ENCODE results near the gene XK.
"Not testable (repeated sequence)": the region's sequence is repeated elsewhere in the genome, so short reads cannot be mapped to it uniquely, and the experiment has no call there.

The XK gene, protein sequence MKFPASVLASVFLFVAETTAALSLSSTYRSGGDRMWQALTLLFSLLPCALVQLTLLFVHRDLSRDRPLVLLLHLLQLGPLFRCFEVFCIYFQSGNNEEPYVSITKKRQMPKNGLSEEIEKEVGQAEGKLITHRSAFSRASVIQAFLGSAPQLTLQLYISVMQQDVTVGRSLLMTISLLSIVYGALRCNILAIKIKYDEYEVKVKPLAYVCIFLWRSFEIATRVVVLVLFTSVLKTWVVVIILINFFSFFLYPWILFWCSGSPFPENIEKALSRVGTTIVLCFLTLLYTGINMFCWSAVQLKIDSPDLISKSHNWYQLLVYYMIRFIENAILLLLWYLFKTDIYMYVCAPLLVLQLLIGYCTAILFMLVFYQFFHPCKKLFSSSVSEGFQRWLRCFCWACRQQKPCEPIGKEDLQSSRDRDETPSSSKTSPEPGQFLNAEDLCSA

DNA sequence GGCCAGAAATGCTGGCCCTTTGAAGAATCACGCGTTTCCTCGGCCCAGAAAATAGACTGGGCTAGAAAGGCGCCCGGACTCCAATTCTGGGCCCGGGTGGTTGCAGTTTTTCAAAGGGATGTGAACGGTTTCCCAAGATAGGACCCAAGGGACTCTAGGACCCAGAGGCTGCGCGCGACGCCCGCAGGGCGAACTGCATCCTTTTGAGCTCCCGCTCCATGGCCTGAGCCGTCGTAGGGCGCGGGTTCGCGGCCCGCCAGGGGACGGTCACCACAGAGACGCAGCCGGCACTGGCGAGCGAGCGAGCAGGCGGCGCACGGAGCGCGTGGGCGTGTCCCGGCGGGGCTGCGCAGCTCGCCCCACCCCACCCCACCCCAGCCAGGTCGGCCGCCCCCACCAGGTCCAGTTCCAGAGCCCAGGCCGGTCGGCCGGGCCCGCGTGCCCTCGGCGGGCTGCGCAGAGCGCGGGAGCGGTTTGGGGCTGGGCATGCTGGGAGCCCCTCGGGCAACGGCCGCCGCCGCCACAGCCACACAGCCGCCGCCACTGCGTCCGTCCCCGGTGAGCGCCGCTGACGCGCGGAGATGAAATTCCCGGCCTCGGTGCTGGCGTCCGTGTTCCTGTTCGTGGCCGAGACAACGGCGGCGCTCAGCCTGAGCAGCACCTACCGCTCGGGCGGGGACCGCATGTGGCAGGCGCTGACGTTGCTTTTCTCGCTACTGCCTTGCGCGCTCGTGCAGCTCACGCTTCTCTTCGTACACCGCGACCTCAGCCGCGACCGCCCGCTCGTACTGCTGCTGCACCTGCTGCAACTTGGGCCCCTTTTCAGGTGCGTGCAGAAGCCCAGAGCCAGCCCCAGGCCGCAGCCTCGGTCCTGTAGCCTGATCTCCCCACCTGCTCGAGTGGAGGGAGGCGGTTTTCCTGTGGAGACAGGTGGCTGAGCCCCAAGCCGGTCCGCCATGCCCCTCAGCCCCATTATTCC lies at the start of gene XK:
TSS of gene XK (plus strand) at position 411 of the 979 bp plus-strand sequence. CDS start at position 582, 171 bp downstream.
- peak; percentile 63 for DNase-seq

DNA sequence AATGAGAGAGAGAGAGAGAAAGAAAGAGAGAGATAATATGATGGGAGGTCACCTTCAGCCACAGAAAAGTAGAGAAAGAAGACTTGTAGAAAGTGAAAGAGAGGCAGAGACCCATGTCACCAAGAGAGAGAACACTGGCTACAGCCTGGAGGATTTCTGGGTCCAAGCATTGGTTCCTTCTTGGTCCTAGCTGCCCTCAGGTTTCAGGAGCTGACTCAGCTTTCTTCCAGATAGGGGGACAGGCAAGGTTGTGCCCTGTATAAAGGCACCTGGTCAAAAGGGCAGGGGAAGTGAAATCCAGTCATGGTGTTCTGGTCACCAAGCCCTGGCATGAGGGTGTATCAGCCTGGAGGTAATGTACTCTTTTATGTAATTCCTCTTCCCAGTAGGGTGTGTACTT lies 47.5 kb upstream of the XK start:
- DNase-seq, result no peak

DNA sequence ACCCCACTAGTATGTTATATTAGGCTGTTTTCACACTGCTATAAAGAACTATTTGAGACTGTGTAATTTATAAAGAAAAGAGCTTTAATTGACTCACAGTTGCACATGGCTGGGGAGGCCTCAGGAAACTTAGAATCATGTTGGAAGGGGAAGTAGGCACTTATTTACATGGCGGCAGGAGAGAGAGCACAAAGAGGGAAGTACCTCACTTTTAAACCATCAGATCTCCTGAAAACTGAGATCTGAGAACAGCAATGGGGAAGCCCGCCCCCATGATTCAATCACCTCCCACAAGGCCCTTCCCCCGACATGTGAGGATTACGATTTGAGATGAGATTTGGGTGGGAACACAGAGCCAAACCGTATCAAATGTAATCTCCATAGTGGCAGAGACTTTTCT lies 45.4 kb upstream of the XK start:
- no peak for DNase-seq

DNA sequence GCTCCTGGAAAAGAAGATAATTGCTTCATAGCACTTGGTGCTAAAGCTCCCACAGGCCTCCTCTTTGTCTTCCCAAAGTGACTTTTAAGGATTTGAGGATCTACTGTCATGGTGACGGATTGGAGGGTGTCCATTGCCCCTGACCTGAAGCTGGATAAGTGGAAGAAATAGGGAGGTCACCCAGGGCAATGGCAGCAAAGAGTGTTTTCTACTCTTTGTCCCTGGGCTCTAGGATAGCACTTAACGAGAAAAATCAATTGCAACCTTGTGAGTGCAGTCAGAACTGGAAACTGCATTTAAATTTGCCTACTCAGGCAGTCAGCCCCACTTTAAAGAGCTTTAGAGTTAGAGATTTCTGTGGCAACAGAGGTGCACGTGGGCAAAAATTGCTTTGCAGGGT lies 43.7 kb upstream of the XK start:
- DNase-seq, result no peak

DNA sequence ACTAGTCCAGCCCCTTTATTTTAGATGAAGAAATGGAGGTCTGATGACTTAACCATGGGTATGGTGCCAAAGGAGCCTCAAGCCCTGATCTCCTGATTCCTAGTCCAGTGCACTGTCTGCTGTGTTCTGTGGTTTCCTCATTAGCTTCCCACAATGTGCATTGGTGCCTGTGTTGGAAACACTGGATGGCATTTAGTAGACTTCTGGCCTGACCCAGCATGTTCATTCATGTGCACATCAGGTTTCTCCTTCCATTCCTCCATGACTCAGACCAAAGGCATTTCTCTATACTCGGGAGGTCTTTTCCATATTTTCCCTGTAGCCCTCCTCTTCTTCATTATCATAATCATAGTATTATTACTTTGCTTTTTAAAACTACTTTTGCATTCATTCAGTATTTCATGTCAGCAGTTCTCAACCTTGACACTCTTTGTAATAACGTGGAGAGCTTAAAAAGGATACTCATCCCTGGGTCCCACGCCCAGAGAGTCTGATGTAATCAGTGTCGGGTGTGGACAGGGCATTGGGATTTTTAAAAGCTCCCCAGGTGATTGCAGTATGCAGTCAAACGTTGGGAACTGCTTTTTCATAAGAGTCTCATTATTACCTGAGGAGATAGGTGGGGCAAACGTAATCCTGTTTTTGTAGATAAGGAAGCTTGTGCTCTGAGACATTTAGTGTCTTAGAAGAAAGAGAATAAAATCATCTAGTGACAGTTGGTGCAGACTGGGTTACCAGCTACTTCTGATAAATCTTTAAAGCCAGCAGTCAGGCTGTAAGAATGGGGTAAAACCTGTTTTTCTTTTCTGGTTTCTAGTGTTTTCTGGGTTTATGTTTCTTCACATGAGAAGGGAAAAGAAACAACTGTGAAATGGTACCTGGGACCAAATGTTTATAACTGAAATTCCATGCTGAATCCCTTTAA lies 40.9 kb upstream of the XK start:
- no peak for DNase-seq

DNA sequence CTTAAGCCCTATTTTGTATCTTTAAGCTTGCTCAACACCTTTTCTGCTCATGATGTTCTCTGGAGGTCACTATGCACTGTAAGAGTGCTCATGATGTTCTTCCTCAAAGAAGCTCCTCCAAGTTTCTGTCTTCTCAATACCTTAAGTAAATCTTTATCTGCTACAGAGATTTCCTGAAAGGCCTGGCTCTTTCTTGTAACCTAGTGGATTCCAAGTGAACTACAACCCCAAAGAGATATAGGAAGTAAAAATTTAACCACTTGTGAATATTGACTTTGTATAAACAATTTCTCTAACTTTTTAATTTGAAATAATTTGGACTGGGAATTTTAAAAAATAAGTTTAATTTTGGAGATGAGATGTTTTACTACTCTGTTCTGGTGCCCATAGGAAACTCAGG lies 39.3 kb upstream of the XK start:
- no peak for DNase-seq

DNA sequence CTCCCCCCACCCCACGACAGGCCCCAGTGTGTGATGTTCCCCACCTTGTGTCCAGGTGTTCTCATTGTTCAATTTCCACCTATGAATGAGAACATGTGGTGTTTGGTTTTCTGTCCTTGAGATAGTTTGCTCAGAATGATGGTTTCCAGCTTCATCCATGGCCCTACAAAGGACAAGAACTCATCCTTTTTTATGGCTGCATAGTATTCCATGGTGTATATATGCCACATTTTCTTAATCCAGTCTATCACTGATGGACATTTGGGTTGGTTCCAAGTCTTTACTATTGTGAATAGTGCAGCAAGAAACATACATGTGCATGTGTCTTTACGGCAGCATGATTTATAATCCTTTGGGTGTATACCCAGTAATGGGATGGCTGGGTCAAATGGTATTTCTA lies 34.7 kb upstream of the XK start:
- not testable (repeated sequence) for DNase-seq

DNA sequence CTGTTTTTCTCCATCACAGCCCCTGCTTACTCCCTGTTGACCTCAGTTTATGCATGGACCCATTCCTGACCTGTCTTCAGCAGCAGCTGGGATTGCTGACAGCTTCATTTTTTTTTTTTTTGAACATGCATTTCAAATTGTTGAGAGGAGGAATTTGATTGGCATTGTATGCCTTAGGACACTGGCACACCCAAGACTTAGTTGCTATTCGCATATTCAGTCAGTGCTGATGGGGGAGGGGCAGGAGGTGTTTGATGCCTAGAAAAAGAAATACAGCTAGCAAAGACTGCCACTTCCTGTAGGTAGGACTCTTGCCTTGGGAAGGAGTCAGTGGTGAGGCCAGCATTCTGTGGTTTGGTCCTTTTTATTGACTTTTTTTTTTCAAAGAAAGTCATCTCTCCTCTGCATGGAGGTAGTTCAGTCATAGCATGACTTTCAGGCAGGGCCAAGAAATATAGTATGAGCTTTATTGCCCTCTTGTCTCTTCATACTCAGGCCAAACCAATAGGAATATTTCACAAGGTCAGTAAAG lies 33.6 kb upstream of the XK start:
- no peak for DNase-seq

DNA sequence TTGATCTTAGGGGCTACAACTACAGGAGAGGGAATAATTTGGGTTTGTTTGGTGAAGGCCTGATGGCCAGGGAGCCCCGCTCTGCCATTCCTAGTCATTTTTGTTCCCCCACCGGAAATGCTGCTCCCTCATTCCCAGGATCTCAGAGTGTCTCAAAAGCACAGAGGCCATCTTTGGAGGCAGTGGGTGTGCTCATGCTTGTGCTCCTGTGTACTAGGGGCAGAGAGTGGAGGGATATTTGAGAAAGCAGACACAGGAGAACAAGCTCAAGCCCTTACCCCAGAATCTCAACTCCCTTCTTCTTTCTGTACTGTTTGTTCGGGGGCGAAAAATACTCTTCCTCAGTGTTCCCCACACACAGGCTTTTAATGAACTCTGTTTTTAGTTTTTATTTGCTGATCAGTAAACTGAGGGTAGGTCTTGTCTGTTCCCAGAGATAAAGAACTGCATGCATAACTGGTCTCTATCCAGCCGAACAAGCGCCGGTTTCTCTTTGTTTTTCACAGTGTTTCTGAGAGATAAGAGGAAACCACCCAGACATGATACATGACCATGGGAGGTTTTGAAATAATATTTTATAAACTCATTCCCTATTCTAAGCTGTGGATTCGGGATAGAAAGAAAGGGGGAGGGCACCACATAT lies 32.9 kb upstream of the XK start:
- no peak for DNase-seq

DNA sequence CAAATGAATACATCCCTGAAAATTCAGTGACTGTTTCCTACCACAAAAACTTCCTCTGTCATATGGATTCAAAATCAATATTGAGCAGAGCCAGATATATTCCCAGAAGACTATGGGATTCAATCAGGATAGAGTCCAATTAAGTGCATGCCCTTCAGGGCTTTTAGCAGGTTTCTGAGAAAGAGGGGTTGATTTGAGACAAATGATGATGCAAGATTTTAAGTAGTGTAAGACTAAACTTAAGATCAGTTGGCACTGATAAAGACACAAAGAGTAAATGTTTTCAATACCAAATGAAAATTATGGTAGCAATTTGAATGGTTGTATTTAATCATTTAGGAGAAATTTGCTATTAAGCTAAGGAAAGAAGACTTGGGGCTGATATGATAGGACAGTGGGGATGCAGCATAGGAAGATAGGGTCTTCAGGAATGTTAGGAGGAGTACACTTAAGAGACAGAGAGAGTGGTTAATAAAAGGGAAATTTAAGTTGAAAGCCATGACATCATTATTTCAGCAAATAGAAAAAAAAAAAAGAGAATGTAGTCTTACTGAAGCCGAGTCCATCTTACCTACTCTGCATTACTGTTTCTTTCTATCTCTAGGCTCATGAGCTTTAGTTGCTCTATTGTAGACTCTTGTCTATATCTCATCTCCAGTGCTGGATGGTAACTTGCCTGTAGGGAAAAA lies 32.0 kb upstream of the XK start:
- no peak for DNase-seq

DNA sequence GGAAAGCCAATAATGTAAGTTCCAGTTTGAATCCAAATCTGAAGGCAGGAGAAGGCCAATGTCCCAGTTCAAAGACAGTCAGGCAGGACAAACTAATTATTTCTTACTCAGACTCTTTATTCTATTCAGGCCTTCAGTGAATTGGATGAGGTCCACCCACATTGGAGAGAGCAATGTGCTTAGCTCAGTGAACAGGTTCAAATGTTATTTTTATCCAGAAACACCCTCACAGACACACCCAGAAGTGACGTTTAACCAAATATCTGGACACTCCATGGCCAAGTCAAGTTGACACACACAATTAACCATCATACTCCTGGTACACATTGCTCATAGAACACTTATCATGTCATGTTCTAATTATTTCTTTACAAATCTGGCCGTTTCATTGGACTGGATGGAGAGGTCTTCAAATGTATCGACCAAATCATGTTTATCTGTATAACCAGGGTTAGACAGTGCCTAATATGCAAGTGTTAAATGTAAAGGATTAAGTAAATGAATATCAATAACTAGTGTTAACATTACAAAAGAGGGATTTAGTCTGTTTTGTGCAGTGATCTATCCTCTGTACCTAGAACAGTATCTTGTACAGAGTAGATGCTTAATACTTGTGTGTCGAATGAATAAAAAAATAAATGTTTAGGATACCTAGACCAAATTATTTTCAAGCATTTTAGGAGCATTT lies 27.1 kb upstream of the XK start:
- no peak for DNase-seq

DNA sequence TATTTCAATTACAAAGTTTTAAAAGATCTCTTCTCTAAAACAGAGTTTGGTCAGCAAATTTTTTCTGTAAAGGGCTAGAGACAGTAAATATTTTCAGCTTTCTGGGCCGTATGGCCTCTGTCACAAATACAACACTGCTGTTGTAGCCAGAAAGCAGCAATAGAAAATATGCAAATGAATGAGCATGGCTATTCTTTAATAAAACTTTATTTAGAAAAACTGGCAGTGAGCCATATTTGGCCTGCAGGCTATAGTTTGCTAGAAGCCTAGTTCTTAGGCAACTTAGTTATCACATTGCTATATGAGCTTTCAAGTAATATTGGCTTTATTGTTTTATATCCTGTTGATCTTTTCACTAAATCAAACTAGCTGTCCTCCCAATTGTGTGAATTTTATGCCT lies 26.5 kb upstream of the XK start:
- DNase-seq, result no peak

DNA sequence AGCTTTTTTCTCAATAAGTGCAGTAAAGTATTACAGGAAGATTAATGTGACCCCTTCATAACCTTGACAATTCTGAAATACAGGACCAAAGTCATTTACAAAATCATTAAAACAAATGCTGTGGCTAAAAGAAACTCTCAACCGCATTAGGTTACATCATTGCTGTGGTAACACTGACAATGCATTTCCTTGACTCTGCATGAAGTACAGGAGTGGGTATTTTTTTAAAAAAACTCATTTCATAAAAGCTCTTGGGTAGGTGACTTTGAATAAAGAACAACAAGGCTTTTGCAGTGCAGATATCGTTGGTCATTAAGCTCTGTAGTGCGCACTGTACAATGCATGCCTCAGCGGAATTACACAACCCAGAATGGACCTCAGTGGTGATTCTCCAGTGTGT lies 23.4 kb upstream of the XK start:
- no peak for DNase-seq

DNA sequence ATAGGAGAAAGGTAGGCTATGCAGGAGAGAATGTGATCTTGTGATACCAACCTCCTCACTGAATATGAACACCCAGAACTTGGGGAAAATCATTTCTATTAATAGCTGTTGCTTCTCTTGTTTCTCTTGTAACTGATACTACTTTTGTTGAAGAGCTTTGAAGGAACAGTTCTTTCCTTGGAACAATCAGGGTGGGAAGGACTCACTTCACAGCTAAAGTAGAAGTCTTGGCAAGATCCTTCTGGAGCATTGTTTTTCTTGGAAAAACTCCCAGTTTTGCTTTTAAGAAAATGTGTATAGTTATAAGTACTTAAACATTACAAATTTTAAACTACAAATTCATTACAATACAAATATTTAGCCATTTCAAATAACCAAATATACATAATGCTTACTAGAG lies 19.1 kb upstream of the XK start:
- DNase-seq, result no peak

DNA sequence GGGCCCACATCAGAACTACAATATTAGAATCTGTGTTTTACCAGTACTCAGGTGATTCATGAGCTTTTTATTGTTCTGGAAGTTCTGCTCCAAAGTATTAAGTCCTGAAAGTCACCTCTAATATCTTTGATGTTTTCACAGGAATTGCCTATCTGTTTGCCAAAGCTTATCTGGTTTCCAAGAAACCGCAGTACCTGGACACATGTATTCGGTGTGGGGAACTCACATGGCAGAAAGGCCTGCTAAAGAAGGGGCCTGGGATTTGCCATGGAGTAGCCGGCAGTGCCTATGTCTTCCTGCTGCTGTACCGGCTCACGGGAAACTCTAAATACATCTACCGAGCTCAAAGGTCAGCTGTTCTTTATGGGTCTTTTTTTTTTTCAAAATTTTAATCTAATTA lies 18.4 kb upstream of the XK start:
- DNase-seq, result no peak

DNA sequence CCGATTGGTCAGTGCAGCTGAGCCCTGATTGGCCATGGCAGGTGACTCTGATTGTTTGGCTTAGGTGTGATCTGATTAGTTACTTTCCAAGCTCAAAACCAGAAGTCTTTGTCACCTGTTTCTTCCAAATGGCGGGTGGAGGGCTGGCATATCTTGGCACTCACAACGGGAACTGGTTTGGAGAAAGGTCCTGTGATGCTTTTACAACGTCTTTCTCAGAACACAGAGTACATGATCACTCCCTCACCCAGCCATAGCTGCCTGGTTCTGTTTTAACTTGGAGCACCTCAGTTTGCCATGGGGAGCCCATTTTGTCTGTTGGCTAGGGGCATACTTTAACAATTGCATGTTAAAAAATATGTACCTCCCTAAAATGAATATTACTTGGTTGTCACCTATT lies 13.0 kb upstream of the XK start:
- no peak for DNase-seq

DNA sequence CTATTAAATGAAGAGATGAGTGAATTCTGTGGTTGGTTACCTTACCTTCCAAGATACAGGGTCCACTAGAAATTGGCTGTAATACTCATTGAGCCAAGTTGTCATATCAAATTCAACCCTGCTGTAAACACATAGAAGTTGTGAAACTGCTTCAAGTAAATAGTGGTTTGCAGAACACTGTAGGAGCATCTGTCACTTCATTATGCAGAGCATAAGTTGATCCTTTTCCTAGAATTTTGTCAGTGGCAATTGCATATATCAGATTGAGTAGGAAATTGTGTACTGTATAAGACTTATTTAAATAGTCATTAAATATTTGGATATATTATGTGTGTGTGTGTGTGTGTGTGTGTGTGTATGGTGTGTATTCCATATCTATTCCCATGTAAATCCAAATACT lies 8.8 kb upstream of the XK start:
- DNase-seq, result no peak

DNA sequence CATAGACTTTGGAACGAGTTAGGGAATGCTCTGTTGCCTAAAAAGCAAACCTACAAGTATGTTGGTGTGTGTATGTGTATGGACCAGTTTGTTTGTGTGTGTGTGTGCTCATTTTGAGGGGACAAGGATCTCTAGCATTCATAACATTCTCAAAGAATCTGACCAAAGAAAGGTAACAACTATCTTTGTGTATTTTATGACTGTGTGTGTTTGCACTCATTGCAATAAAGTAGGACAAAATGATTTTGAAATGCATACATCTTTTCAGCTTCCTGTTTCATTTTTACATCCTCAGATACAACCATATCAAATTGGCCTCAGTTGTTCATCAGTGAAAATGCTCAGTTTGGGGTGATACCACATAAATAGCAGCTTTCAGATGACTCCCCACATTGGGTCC lies 8.3 kb upstream of the XK start:
- no peak for DNase-seq

DNA sequence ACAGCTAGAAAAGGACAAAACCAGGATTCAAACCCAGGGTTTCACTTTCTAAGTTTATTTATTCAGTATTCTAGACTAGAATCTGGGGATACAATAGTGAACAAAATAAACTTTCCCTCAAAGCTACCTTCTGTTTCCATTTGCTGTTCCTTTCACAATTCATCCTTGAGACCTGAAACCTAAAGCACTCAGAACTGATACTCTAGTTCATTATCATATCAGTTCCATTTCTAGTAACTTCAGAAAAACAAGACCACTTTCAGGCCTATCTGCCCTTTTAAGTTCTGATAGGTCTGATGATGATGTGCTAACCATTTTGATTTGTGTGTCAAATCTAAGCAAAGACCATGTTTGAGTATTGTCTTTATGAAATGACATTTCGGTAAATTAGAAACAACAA lies 7.8 kb upstream of the XK start:
- no peak for DNase-seq

DNA sequence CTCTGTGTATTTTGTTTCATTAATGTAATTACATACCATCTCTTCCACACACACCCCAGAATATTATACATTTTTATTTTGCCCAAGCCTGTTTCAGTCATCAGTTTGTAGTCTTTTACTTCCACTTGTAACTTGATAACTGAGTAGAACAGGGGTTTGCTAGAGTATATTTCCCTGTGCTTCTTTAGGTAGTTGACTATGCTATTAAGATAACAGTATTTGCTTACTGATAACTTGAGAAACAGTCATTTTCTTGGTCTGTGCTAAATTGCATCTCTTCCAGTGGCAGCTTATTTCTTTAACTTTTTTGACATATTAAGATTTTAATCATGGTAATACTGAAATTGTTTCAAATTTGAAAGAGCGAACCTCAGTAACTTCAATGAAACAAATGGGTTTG lies 7.0 kb upstream of the XK start:
- DNase-seq, result no peak

DNA sequence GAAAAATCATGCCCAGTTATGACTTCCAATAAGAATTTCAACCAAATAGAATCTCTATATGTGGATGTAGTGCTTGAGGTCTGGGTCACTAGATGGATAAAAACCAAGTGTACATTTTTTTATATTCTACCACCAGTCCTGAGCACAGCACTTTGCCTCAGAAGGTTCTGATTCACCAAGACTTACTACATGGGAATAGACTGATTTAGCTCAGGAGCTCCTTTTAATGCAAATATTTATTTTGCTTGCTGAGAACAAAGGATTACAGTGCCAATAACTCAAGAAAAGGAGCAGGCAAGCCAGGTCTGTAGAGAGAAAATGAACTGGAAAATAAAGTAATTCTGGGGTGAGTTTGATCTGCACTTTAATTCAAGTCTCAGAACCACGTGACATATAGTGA lies 6.4 kb upstream of the XK start:
- no peak for DNase-seq

All from NCI-H1092 treated with DMSO at 0.1 percent for 48 hours (cell line).